ENCODE results near the gene COPA.

COPA gene

DNA sequence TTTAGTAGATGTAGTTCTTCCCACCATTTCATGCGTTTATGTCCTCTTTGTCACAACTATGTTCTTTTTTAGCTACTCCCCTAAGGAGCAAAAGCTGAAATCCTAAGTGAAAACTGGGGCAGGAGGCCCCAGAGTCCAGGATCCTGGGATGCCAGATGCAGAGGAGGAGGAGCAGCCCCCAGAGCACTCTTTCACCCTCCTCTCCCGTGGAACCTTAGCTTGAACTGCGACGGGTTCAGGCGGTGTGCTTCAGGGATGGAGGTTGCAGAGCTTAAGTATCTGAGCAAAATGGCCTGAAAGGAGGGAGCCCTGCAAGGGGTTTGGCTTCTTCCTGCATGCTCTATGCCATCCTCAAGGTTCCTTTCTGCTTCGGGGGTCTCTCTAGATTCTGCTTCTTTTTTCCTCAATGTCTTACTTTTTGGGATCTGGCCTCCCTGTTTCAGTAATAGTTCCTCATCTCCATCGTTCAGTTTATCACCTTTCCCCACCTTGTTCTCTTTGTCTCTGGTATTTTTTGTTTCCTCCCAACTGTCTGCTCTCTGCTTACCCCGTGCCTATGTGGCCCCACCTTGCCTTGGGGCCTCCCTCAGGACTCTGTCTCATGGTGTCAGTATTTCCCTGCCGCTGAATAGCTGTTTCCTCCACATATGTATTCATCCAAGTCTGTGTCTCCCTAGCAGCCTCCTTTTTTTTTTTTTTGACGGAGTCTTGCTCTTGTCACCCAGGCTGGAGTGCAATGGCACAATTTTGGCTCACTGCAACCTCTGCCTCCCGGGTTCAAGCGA is 21.1 kb upstream of the COPA start:
- TF ChIP-seq CTCF (conservative IDR thresholded peaks at IDR 0.05; ENCODE audit: low read length) (no peak), EZH2phosphoT487 (IDR thresholded peaks at IDR 0.05; ENCODE audit: borderline replicate concordance) (no peak)
- no peaks in the 10 kb centered on the region for H3K27me3 ChIP-seq (ENCODE audit: insufficient read depth, low read length, poor library complexity, severe bottlenecking)
- no peaks in the 10 kb centered on the region; the same call in 1 of the 2 replicates for H3K36me3 ChIP-seq (ENCODE audit: insufficient read depth, low read length)
- H3K9me3 ChIP-seq (ENCODE audit: insufficient read depth, low read depth, low read length): no peaks in the 10 kb centered on the region
- no peak overlapping the region for H3K4me3 ChIP-seq (ENCODE audit: low read length, poor library complexity, severe bottlenecking)
- no peaks in the 10 kb centered on the region for H4K20me1 ChIP-seq (ENCODE audit: insufficient read depth, low read length, poor library complexity, severe bottlenecking)
- H3K4me1 ChIP-seq (ENCODE audit: insufficient read depth, low read length, poor library complexity, severe bottlenecking): peaks cover 12% of the 10 kb centered on the region
- no peak overlapping the region for H2AFZ ChIP-seq (ENCODE audit: low read length)
- no peak overlapping the region for H3K9ac ChIP-seq (ENCODE audit: low read depth, low read length, poor library complexity, severe bottlenecking)
- H3K4me2 ChIP-seq (ENCODE audit: low read depth, low read length, poor library complexity, severe bottlenecking): no peak overlapping the region
- no peaks in the 10 kb centered on the region for H3K9me2 ChIP-seq (replicated peaks; ENCODE audit: low read depth, low read length)
- no peaks in the 10 kb centered on the region for H3K79me2 ChIP-seq (ENCODE audit: insufficient read depth, low read length)
- no peaks in the 10 kb centered on the region for H3F3A ChIP-seq (ENCODE audit: low read depth)

- H2AFZ ChIP-seq (ENCODE audit: low read length): no peak overlapping the region
- no peaks in the 10 kb centered on the region for H3K27me3 ChIP-seq (ENCODE audit: insufficient read depth, low read length, poor library complexity, severe bottlenecking)
- no peak for TF ChIP-seq EZH2phosphoT487 (IDR thresholded peaks at IDR 0.05; ENCODE audit: borderline replicate concordance)
- no peak for TF ChIP-seq CTCF (conservative IDR thresholded peaks at IDR 0.05; ENCODE audit: low read length)
- no peaks in the 10 kb centered on the region for H3K79me2 ChIP-seq (ENCODE audit: insufficient read depth, low read length)
- H3K4me2 ChIP-seq (ENCODE audit: low read depth, low read length, poor library complexity, severe bottlenecking): no peak overlapping the region
- no peak overlapping the region for H3K9ac ChIP-seq (ENCODE audit: low read depth, low read length, poor library complexity, severe bottlenecking)
- H3K9me3 ChIP-seq (ENCODE audit: insufficient read depth, low read depth, low read length): no peaks in the 10 kb centered on the region
- H4K20me1 ChIP-seq (ENCODE audit: insufficient read depth, low read length, poor library complexity, severe bottlenecking): no peaks in the 10 kb centered on the region
- peaks cover 6% of the 10 kb centered on the region for H3K4me1 ChIP-seq (ENCODE audit: insufficient read depth, low read length, poor library complexity, severe bottlenecking)
- no peak overlapping the region for H3K4me3 ChIP-seq (ENCODE audit: low read length, poor library complexity, severe bottlenecking)
- peaks cover 5% of the 10 kb centered on the region; the same call in 1 of the 2 replicates for H3K36me3 ChIP-seq (ENCODE audit: insufficient read depth, low read length)
- no peaks in the 10 kb centered on the region for H3K9me2 ChIP-seq (replicated peaks; ENCODE audit: low read depth, low read length)
- H3F3A ChIP-seq (ENCODE audit: low read depth): no peaks in the 10 kb centered on the region
Observed at GRCh38 chr1:160363010-160363409, 20.0 kb upstream of the COPA start.

DNA sequence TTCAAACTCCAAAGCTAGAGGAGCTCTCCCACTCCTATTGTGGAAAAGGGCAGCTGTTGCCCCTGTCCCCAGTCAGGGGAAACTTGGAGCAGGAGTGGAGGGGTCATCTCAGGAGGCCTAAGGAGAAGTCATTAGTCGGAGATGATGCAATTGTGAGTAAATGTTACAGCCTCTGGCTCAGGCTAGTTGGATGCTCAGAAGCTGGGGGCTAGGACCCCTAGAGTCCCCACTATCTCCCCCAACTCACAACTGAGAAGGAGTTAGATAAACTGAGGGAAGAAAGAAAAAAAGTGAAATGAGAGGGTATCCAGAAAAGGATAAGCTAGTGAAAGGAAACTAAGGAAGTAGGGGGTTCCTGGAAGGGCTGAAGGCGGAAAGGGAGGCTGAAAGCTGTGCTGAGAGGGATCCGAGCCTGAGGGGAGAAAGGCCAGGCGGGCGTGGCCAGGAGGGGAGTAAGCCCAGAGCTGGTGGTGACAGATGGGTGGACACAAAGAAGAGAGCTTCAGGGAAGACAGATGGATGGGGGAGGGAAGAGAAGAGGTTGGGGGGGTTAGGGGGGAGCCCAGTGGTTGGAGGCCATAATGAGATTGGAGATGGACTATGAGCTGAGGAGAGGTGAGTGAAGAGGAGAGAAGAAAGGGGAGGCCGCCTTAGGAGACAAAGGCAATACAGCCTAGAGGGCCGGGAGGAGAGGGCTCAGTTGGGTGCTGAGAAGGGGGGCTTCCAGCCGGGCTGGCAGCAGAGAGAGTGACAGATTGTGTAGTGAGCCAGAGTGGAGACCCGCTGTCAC is 19.3 kb upstream of the COPA start:
- H3K9me2 ChIP-seq (replicated peaks; ENCODE audit: low read depth, low read length): no peaks in the 10 kb centered on the region
- H3K27me3 ChIP-seq (ENCODE audit: insufficient read depth, low read length, poor library complexity, severe bottlenecking): no peaks in the 10 kb centered on the region
- H3K36me3 ChIP-seq (ENCODE audit: insufficient read depth, low read length): peaks cover 10% of the 10 kb centered on the region; the same call in 1 of the 2 replicates
- no peak overlapping the region for H3K9ac ChIP-seq (ENCODE audit: low read depth, low read length, poor library complexity, severe bottlenecking)
- no peaks in the 10 kb centered on the region for H3K79me2 ChIP-seq (ENCODE audit: insufficient read depth, low read length)
- TF ChIP-seq CTCF (conservative IDR thresholded peaks at IDR 0.05; ENCODE audit: low read length) (no peak), EZH2phosphoT487 (IDR thresholded peaks at IDR 0.05; ENCODE audit: borderline replicate concordance) (no peak)
- H4K20me1 ChIP-seq (ENCODE audit: insufficient read depth, low read length, poor library complexity, severe bottlenecking): no peaks in the 10 kb centered on the region
- H3K4me1 ChIP-seq (ENCODE audit: insufficient read depth, low read length, poor library complexity, severe bottlenecking): no peaks in the 10 kb centered on the region
- no peak overlapping the region for H3K4me2 ChIP-seq (ENCODE audit: low read depth, low read length, poor library complexity, severe bottlenecking)
- H3K9me3 ChIP-seq (ENCODE audit: insufficient read depth, low read depth, low read length): no peaks in the 10 kb centered on the region
- H3F3A ChIP-seq (ENCODE audit: low read depth): no peaks in the 10 kb centered on the region
- H3K4me3 ChIP-seq (ENCODE audit: low read length, poor library complexity, severe bottlenecking): no peak overlapping the region
- H2AFZ ChIP-seq (ENCODE audit: low read length): no peak overlapping the region
